PFSK-1 (cell line): ENCODE data around the gene CACNA1C.

ENCODE experiments used
- FOXP2 ChIP-seq: optimal IDR thresholded peaks from 2 replicates; pipeline ENCODE3; 2011; ENCODE audit warnings: borderline replicate concordance, control low read depth, inconsistent platforms; ENCODE audit not compliant: insufficient read depth; ENCODE audit errors: extremely low read length, extremely low read depth
- POLR2AphosphoS5 ChIP-seq: IDR thresholded peaks from 2 replicates; pipeline ENCODE4 v1.6.1; 2012; ENCODE audit warnings: low read depth, mild to moderate bottlenecking, control low read depth, low read length, moderate library complexity
- REST ChIP-seq, 2 experiments: IDR thresholded peaks; 2 replicates each; pipeline versions ENCODE4 v1.6.1 to v1.8.0; 2011 to 2012; ENCODE audit warnings: low read depth in 2 of 2, low read length in 2 of 2, control low read depth in 1 of 2, inconsistent platforms in 1 of 2, mild to moderate bottlenecking in 1 of 2, moderate library complexity in 1 of 2; ENCODE audit not compliant: insufficient read depth in 1 of 2
- SIN3A ChIP-seq: IDR thresholded peaks from 2 replicates; pipeline ENCODE4 v1.6.1; 2012; ENCODE audit warnings: mild to moderate bottlenecking, low read length, moderate library complexity, borderline replicate concordance; ENCODE audit not compliant: insufficient read depth
- TAF1 ChIP-seq: IDR thresholded peaks from 2 replicates; pipeline ENCODE4 v1.6.1; 2012; ENCODE audit warnings: low read length, control low read depth, borderline replicate concordance; ENCODE audit not compliant: insufficient read depth

The CACNA1C gene

GRCh38 chr12:2057041-2057794, 4.4 kb downstream of the CACNA1C start:
- no peak for TF ChIP-seq TAF1
- TF ChIP-seq SIN3A: no peak

- TF ChIP-seq POLR2AphosphoS5 (no peak), REST (IDR thresholded peaks at IDR 0.05; ENCODE audit: insufficient read depth in 1 of 2, low read depth in 2 of 2, low read length in 2 of 2) (no peak), TAF1 (no peak), FOXP2 (no peak), SIN3A (no peak)
Measured at GRCh38 chr12:2057795-2058408, 5.1 kb downstream of the CACNA1C start.

GRCh38 chr12:2058837-2059236, 6.0 kb downstream of the CACNA1C start:
- no peak for TF ChIP-seq TAF1
- TF ChIP-seq REST (IDR thresholded peaks at IDR 0.05; ENCODE audit: insufficient read depth in 1 of 2, low read depth in 2 of 2, low read length in 2 of 2): no peak
- no peak for TF ChIP-seq POLR2AphosphoS5
- TF ChIP-seq FOXP2: no peak
- TF ChIP-seq SIN3A: no peak

- no peak for TF ChIP-seq TAF1
- no peak for TF ChIP-seq POLR2AphosphoS5
- TF ChIP-seq REST (IDR thresholded peaks at IDR 0.05; ENCODE audit: insufficient read depth in 1 of 2, low read depth in 2 of 2, low read length in 2 of 2): no peak
Measured at GRCh38 chr12:2061402-2061801, 8.6 kb downstream of the CACNA1C start.

GRCh38 chr12:2064071-2064507, 11.3 kb downstream of the CACNA1C start:
- TF ChIP-seq FOXP2 (no peak), TAF1 (no peak), SIN3A (no peak), REST (IDR thresholded peaks at IDR 0.05; ENCODE audit: insufficient read depth in 1 of 2, low read depth in 2 of 2, low read length in 2 of 2) (no peak)
